NB4 (cell line): Measurements from ENCODE around the gene NRAS.

Experiments used
- CTCF ChIP-seq: IDR thresholded peaks from one replicate; pipeline ENCODE4 v1.5.1; 2012; ENCODE audit warnings: low read depth, low read length
- MYC ChIP-seq: IDR thresholded peaks from 2 replicates; pipeline ENCODE4 v1.6.1; 2011; ENCODE audit warnings: low read depth, low read length
- POLR2A ChIP-seq: IDR thresholded peaks from 2 replicates; pipeline ENCODE4 v1.6.1; 2011; ENCODE audit warnings: mild to moderate bottlenecking; ENCODE audit not compliant: insufficient read length; ENCODE audit errors: extremely low read depth
- TF ChIP-seq, protein P1 (sequence below): IDR thresholded peaks from 2 replicates; pipeline ENCODE4 v1.6.1; 2011; ENCODE audit warnings: low read depth, low read length

DNA sequence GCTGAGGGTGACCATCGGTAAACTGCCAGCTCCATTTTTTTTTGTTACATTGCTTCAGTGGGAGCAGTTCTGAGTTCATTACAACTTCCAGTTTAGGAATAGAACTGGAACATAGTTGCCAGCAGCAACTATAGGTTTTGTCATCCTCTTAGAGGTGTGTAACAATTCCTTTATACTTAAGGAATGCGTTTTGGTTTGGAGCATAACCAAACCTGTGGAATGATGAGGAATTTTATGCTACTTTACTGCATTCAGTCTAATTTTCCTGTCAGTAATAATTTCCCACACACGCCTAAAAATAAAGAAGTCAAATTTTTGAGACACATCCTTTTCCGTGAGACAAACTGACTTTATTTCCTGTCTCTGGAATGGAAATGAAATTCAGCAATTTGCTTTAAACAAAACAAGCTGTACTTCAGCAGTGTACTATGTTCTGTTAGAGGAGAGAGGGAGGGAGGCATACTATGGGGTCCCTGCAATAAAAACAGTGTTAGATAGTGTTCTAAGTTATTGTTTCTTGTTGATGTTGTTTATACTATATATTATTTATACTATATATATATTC lies 16.5 kb downstream of the NRAS start:
- TF ChIP-seq POLR2A (no peak), CTCF (no peak), MYC (no peak)
- TF ChIP-seq, protein P1, sequence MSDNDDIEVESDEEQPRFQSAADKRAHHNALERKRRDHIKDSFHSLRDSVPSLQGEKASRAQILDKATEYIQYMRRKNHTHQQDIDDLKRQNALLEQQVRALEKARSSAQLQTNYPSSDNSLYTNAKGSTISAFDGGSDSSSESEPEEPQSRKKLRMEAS: no peak
